ENCODE measurements around the gene CCDC188. TPM values are rescaled to one million over a fixed set of nuclear protein-coding genes. Genes with fewer than 3 reads are reported as not detected.
A peak's percentile ranks its signal among the peaks of the same experiment; 100 is the strongest.

The CCDC188 gene
- total RNA-seq, 1 experiment from 2014 or later, result not detected

DNA sequence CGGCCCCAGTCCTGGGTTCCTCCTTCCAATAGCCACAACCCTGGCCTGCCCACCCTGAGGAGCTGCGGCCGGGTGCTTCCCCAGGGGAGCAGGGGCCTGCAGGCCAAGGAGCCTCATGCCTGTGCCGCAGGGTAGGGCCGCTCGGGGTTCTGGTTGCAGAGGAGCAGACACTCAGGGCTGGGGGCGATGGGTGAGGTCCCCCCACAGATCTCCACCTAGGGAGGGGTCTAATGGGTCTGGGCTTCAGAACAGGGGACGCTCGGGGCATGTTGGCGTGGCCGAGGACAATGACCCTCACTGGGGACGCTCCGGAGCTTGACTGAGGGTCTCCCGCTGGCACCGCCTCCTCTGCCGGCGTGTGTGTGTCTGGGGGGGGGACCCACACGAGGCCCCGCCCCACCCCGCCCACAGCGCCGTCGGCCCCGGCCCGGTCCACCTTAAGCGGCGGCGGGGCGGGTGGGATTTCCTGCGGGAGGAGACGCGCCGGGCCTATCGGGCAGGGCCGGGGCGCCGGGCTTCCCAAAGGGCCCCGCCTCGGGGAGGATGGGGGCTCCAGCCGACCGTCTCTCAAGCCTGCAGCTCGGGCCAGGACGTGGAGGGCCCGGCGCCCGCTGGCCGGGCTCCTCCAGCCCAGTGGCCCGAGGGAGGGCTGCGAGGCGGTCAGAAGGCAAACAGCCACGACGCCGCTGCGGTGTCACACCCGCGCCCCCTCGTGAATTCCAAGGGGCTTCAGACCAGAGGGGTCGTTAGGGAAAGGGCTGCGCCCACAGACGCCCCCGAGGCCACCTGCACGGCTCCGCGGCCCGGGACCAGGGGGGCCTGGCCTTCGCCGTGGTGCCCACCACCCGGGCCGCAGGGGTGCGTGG, 19.9 kb downstream of the CCDC188 start:
- H4K91ac ChIP-seq (ENCODE audit: insufficient read length, low read depth, low read length), result no peak overlapping the region
- Mint-ChIP-seq H3K4me1 (peaks cover 8% of the 10 kb centered on the region in 2 experiments), H3K27me3 (ENCODE audit: low read depth) (no peaks in the 10 kb centered on the region; the same call in 1 of the 2 replicates), H3K9me3 (no peaks in the 10 kb centered on the region), H3K36me3 (ENCODE audit: insufficient read depth in 1 of 3, low read depth in 3 of 3) (peaks cover 8 to 23% (median 19%) of the 10 kb centered on the region in 3 experiments; a peak in 6 of 7 replicates), H3K27ac (no peak overlapping the region), H3K4me3 (peak overlapping the region; percentile 57 to 73; a peak in 4 of 5 replicates)
- no peak overlapping the region for H4K8ac ChIP-seq (replicated peaks; ENCODE audit: insufficient read length, low read depth, low read length)
- no peak overlapping the region for H3K4ac ChIP-seq (ENCODE audit: low read depth, low read length)
- WGBS (ENCODE audit: extremely low coverage, insufficient read length, low lambda C conversion rate), result no CpG with 5 or more reads among the region's 70 CpGs
- peak overlapping the region; percentile 14 for H3K4me2 ChIP-seq (ENCODE audit: insufficient read depth, insufficient read length, low read length)
- H2BK15ac ChIP-seq (ENCODE audit: low read depth, low read length), result no peak overlapping the region
- H3K23me2 ChIP-seq (ENCODE audit: insufficient read length, low read depth, low read length, poor library complexity, severe bottlenecking), result peaks cover 4% of the 10 kb centered on the region
- H3K79me1 ChIP-seq (ENCODE audit: insufficient read depth, low read depth, low read length, poor library complexity, severe bottlenecking), result no peaks in the 10 kb centered on the region
- no peak overlapping the region for H2AFZ ChIP-seq (ENCODE audit: low read length)
- no peaks in the 10 kb centered on the region for H3K27me3 ChIP-seq (ENCODE audit: insufficient read depth, low read length)
- no peak overlapping the region for H3K27ac ChIP-seq (ENCODE audit: insufficient read length, low read depth, low read length)
- TF ChIP-seq, protein P1, sequence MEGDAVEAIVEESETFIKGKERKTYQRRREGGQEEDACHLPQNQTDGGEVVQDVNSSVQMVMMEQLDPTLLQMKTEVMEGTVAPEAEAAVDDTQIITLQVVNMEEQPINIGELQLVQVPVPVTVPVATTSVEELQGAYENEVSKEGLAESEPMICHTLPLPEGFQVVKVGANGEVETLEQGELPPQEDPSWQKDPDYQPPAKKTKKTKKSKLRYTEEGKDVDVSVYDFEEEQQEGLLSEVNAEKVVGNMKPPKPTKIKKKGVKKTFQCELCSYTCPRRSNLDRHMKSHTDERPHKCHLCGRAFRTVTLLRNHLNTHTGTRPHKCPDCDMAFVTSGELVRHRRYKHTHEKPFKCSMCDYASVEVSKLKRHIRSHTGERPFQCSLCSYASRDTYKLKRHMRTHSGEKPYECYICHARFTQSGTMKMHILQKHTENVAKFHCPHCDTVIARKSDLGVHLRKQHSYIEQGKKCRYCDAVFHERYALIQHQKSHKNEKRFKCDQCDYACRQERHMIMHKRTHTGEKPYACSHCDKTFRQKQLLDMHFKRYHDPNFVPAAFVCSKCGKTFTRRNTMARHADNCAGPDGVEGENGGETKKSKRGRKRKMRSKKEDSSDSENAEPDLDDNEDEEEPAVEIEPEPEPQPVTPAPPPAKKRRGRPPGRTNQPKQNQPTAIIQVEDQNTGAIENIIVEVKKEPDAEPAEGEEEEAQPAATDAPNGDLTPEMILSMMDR (conservative IDR thresholded peaks at IDR 0.05), result no peak
- no peak overlapping the region for H3K18ac ChIP-seq (ENCODE audit: insufficient read length, low read depth, low read length)
- no peak overlapping the region for H3K56ac ChIP-seq (ENCODE audit: insufficient read length, low read depth, low read length)
- no peak overlapping the region for H3K23ac ChIP-seq (ENCODE audit: insufficient read length, low read depth, low read length)
- peaks cover 2% of the 10 kb centered on the region for H4K20me1 ChIP-seq (ENCODE audit: control insufficient read depth, insufficient read depth, insufficient read length)
- H3K4me1 ChIP-seq (ENCODE audit: insufficient read depth, low read length), result no peaks in the 10 kb centered on the region
- H3K9ac ChIP-seq (ENCODE audit: extremely low read depth, insufficient read length, low read length), result no peak overlapping the region
- no peak overlapping the region for H2AK5ac ChIP-seq (ENCODE audit: insufficient read length, low read length)
- H3K79me2 ChIP-seq (ENCODE audit: insufficient read depth, low read length), result no peaks in the 10 kb centered on the region
- H3K9me3 ChIP-seq (ENCODE audit: control insufficient read depth, low read depth, low read length), result no peaks in the 10 kb centered on the region
- no peak overlapping the region for H2BK120ac ChIP-seq (ENCODE audit: low read depth, low read length, poor library complexity, severe bottlenecking)
- H2BK12ac ChIP-seq (ENCODE audit: insufficient read length, low read depth, low read length), result no peak overlapping the region
- peak; percentile 75 for DNase-seq
- H2BK5ac ChIP-seq (ENCODE audit: insufficient read length, low read length), result no peak overlapping the region
- no peak overlapping the region for H3K14ac ChIP-seq (ENCODE audit: insufficient read depth, low read length)
- H4K5ac ChIP-seq (ENCODE audit: insufficient read length, low read depth, low read length), result no peak overlapping the region
- H3T11ph ChIP-seq (ENCODE audit: low read length), result no peak overlapping the region
- no peak overlapping the region for H2BK20ac ChIP-seq (ENCODE audit: low read depth, low read length, poor library complexity, severe bottlenecking)

Measured in H9 (cell line).